Upper lobe of left lung (tissue), 4 donors: ENCODE measurements around the gene GJA3.

ENCODE experiments used
- CTCF ChIP-seq, 6 experiments: fragments of 450-650 bp in 4 of 6; fragments of 200-600 bp in 2 of 6; sonication (generic) in 2 of 6; IDR thresholded peaks; one replicate each; pipeline ENCODE4 v1.5.1; 2016 to 2019; ENCODE audit warnings: antibody characterized with exemption in 6 of 6
- EP300 ChIP-seq, 4 donors: sonication (generic); formaldehyde crosslinking; IDR thresholded peaks; one replicate each; pipeline ENCODE4 v1.5.1; 2017; ENCODE audit warnings: antibody characterized with exemption in 4 of 4, control low read depth in 2 of 4
- POLR2A ChIP-seq, 4 donors: fragments of 450-650 bp; IDR thresholded peaks; one replicate each; pipeline ENCODE4 v1.5.1; 2016 to 2017; ENCODE audit warnings: antibody characterized with exemption in 4 of 4, mild to moderate bottlenecking in 2 of 4

GRCh38 chr13:20124303-20124702 is 36.5 kb downstream of the GJA3 start:
- TF ChIP-seq EP300 (IDR thresholded peaks at IDR 0.05), result no peak
- no peak for TF ChIP-seq CTCF (IDR thresholded peaks at IDR 0.05)
- no peak for TF ChIP-seq POLR2A (IDR thresholded peaks at IDR 0.05)
